ENCODE data around the gene EEF1AKMT4. TPM values are rescaled to one million over a fixed set of nuclear protein-coding genes. Genes with fewer than 3 reads are reported as not detected.

EEF1AKMT4 gene
- total and polyA plus RNA-seq, 2 of the 8 experiments (the other 6 are each of a cell fraction or from before 2014, with no cell fraction given) = 9.3 to 30.1 TPM

DNA sequence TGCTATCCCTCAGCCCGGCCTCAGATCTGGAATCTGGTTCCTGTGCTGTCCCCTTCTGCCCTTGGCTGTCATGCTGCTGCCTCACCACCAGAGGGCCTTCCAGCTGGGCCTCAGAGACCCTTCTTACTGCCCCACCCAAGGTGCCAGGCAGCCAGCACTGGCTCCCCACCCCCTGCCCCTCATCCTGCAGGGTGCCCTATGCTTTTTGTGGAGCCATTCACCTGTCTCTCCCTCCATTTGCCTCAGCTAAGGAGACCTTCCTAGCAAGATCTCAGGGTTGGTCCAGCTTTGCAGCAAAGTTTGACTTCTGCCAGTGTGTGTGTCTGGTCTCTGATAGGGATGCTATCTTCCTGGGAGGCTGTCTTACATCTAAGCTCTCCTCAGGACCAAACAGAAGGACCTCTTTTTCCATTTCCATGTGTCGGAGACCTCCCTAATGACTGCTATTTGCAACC is 22.0 kb upstream of the EEF1AKMT4 start (continued):
- TF ChIP-seq GABPA (IDR thresholded peaks at IDR 0.05; ENCODE audit: borderline replicate concordance, insufficient read depth, low read length) (no peak), SP1 (IDR thresholded peaks at IDR 0.05; ENCODE audit: low read depth, low read length) (no peak)

All from H1 (cell line).